ENCODE results near the gene PYGB.
"Not testable (repeated sequence)": the region's sequence is repeated elsewhere in the genome, so short reads cannot be mapped to it uniquely, and the experiment has no call there.

Gene PYGB

GRCh38 chr20:25238319-25239037, 9.4 kb upstream of the PYGB start:
- Histone ChIP-seq H3K27me3 (ENCODE audit: insufficient read depth, low read length) (no peaks in the 10 kb centered on the region), H3K36me3 (ENCODE audit: insufficient read depth, low read depth, low read length) (no peaks in the 10 kb centered on the region), H3K27ac (ENCODE audit: low read length) (no peak overlapping the region), H3K4me3 (ENCODE audit: low read length) (no peak overlapping the region), H3K9ac (ENCODE audit: low read depth, low read length) (no peak overlapping the region), H3K4me1 (ENCODE audit: insufficient read depth, low read length) (no peaks in the 10 kb centered on the region; the same call in 1 of the 2 replicates), H3K9me3 (ENCODE audit: insufficient read depth, low read depth, low read length) (no peaks in the 10 kb centered on the region)

GRCh38 chr20:25239387-25240370, 8.2 kb upstream of the PYGB start:
- Histone ChIP-seq H3K4me1 (ENCODE audit: insufficient read depth, low read length) (no peaks in the 10 kb centered on the region; the same call in 1 of the 2 replicates), H3K9me3 (ENCODE audit: insufficient read depth, low read depth, low read length) (no peaks in the 10 kb centered on the region), H3K27ac (ENCODE audit: low read length) (no peak overlapping the region)

GRCh38 chr20:25240851-25241658, 6.8 kb upstream of the PYGB start:
- not testable (repeated sequence) for H3K4me3 ChIP-seq (ENCODE audit: low read length); H3K9ac ChIP-seq (ENCODE audit: low read depth, low read length); H3K36me3 ChIP-seq (ENCODE audit: insufficient read depth, low read depth, low read length); H3K4me1 ChIP-seq (ENCODE audit: insufficient read depth, low read length); H3K27ac ChIP-seq (ENCODE audit: low read length); H3K9me3 ChIP-seq (ENCODE audit: insufficient read depth, low read depth, low read length); H3K27me3 ChIP-seq (ENCODE audit: insufficient read depth, low read length)

More at GRCh38 chr20:25239387-25240370, 8.2 kb upstream of the PYGB start:
- Histone ChIP-seq H3K4me3 (ENCODE audit: low read length) (no peak overlapping the region), H3K36me3 (ENCODE audit: insufficient read depth, low read depth, low read length) (no peaks in the 10 kb centered on the region), H3K9ac (ENCODE audit: low read depth, low read length) (no peak overlapping the region), H3K27me3 (ENCODE audit: insufficient read depth, low read length) (no peaks in the 10 kb centered on the region)

GRCh38 chr20:25241659-25241955, 6.3 kb upstream of the PYGB start:
- not testable (repeated sequence) for H3K9me3 ChIP-seq (ENCODE audit: insufficient read depth, low read depth, low read length); H3K27me3 ChIP-seq (ENCODE audit: insufficient read depth, low read length); H3K27ac ChIP-seq (ENCODE audit: low read length); H3K9ac ChIP-seq (ENCODE audit: low read depth, low read length); H3K4me3 ChIP-seq (ENCODE audit: low read length); H3K36me3 ChIP-seq (ENCODE audit: insufficient read depth, low read depth, low read length); H3K4me1 ChIP-seq (ENCODE audit: insufficient read depth, low read length)

- Histone ChIP-seq H3K4me1 (ENCODE audit: insufficient read depth, low read length) (peaks cover 2% of the 10 kb centered on the region; the same call in 1 of the 2 replicates), H3K27ac (ENCODE audit: low read length) (no peak overlapping the region), H3K9me3 (ENCODE audit: insufficient read depth, low read depth, low read length) (no peaks in the 10 kb centered on the region), H3K36me3 (ENCODE audit: insufficient read depth, low read depth, low read length) (no peaks in the 10 kb centered on the region), H3K27me3 (ENCODE audit: insufficient read depth, low read length) (peaks cover 15% of the 10 kb centered on the region), H3K9ac (ENCODE audit: low read depth, low read length) (no peak overlapping the region), H3K4me3 (ENCODE audit: low read length) (no peak overlapping the region)
Measured at GRCh38 chr20:25242231-25242630, 5.7 kb upstream of the PYGB start.

GRCh38 chr20:25243416-25243979, 4.4 kb upstream of the PYGB start:
- Histone ChIP-seq H3K4me3 (ENCODE audit: low read length) (no peak overlapping the region), H3K9ac (ENCODE audit: low read depth, low read length) (no peak overlapping the region), H3K27ac (ENCODE audit: low read length) (no peak overlapping the region), H3K27me3 (ENCODE audit: insufficient read depth, low read length) (peaks cover 17% of the 10 kb centered on the region), H3K36me3 (ENCODE audit: insufficient read depth, low read depth, low read length) (no peaks in the 10 kb centered on the region), H3K9me3 (ENCODE audit: insufficient read depth, low read depth, low read length) (no peaks in the 10 kb centered on the region), H3K4me1 (ENCODE audit: insufficient read depth, low read length) (0 out of 2 replicates have a peak, but pooled peaks cover 2% of the 10 kb centered on the region)

- Histone ChIP-seq H3K27me3 (ENCODE audit: insufficient read depth, low read length) (peaks cover 17% of the 10 kb centered on the region), H3K36me3 (ENCODE audit: insufficient read depth, low read depth, low read length) (no peaks in the 10 kb centered on the region), H3K9me3 (ENCODE audit: insufficient read depth, low read depth, low read length) (no peaks in the 10 kb centered on the region), H3K27ac (ENCODE audit: low read length) (no peak overlapping the region), H3K4me1 (ENCODE audit: insufficient read depth, low read length) (peaks cover 5% of the 10 kb centered on the region; the same call in 1 of the 2 replicates), H3K9ac (ENCODE audit: low read depth, low read length) (no peak overlapping the region), H3K4me3 (ENCODE audit: low read length) (no peak overlapping the region)
Measured at GRCh38 chr20:25244976-25245375, 2.9 kb upstream of the PYGB start.

- Histone ChIP-seq H3K9ac (ENCODE audit: low read depth, low read length) (no peak overlapping the region), H3K9me3 (ENCODE audit: insufficient read depth, low read depth, low read length) (no peaks in the 10 kb centered on the region), H3K4me3 (ENCODE audit: low read length) (no peak overlapping the region), H3K36me3 (ENCODE audit: insufficient read depth, low read depth, low read length) (no peaks in the 10 kb centered on the region), H3K27me3 (ENCODE audit: insufficient read depth, low read length) (peaks cover 17% of the 10 kb centered on the region), H3K27ac (ENCODE audit: low read length) (no peak overlapping the region), H3K4me1 (ENCODE audit: insufficient read depth, low read length) (peaks cover 5% of the 10 kb centered on the region; the same call in 1 of the 2 replicates)
Measured at GRCh38 chr20:25245461-25245860, 2.4 kb upstream of the PYGB start.

- H3K9ac ChIP-seq (ENCODE audit: low read depth, low read length), result no peak overlapping the region
- H3K36me3 ChIP-seq (ENCODE audit: insufficient read depth, low read depth, low read length), result no peaks in the 10 kb centered on the region
- no peaks in the 10 kb centered on the region for H3K9me3 ChIP-seq (ENCODE audit: insufficient read depth, low read depth, low read length)
- peak overlapping the region; percentile 95 for H3K4me3 ChIP-seq (ENCODE audit: low read length)
- H3K27ac ChIP-seq (ENCODE audit: low read length), result no peak overlapping the region
- H3K4me1 ChIP-seq (ENCODE audit: insufficient read depth, low read length), result peaks cover 5% of the 10 kb centered on the region; the same call in 1 of the 2 replicates
- peaks cover 17% of the 10 kb centered on the region for H3K27me3 ChIP-seq (ENCODE audit: insufficient read depth, low read length)
Measured at GRCh38 chr20:25246182-25246999, 1.5 kb upstream of the PYGB start.

- peaks cover 17% of the 10 kb centered on the region for H3K27me3 ChIP-seq (ENCODE audit: insufficient read depth, low read length)
- no peaks in the 10 kb centered on the region for H3K9me3 ChIP-seq (ENCODE audit: insufficient read depth, low read depth, low read length)
- no peaks in the 10 kb centered on the region for H3K36me3 ChIP-seq (ENCODE audit: insufficient read depth, low read depth, low read length)
- H3K27ac ChIP-seq (ENCODE audit: low read length), result no peak overlapping the region
- H3K4me3 ChIP-seq (ENCODE audit: low read length), result peak overlapping the region; percentile 95
- H3K4me1 ChIP-seq (ENCODE audit: insufficient read depth, low read length), result peaks cover 5% of the 10 kb centered on the region; the same call in 1 of the 2 replicates
- no peak overlapping the region; the same call in 1 of the 2 replicates for H3K9ac ChIP-seq (ENCODE audit: low read depth, low read length)
Measured at GRCh38 chr20:25247000-25247517, 826 bp upstream of the PYGB start.

Data from iPS-20b (cell line).